BE2C (cell line): Measurements from ENCODE around the gene ANXA2R. TPM values are rescaled to one million over a fixed set of nuclear protein-coding genes. Genes with fewer than 3 reads are reported as not detected.
"Not testable (repeated sequence)": the region's sequence is repeated elsewhere in the genome, so short reads cannot be mapped to it uniquely, and the experiment has no call there.

ENCODE experiments used
- DNase-seq: peaks from one replicate; pipeline ENCODE4 v3.0.0-alpha.2; 2020
- H3K27me3 ChIP-seq: fragments of 250-450 bp; sonication (Bioruptor Pico); 2 replicates; pipeline ENCODE4 v1.5.1; 2020; ENCODE audit warnings: mild to moderate bottlenecking
- H3K36me3 ChIP-seq: fragments of 250-450 bp; sonication (Bioruptor Pico); 2 replicates; pipeline ENCODE4 v1.5.1; 2020; ENCODE audit warnings: mild to moderate bottlenecking
- H3K4me1 ChIP-seq: fragments of 250-450 bp; sonication (Bioruptor Pico); 2 replicates; pipeline ENCODE4 v1.5.1; 2020
- H3K4me3 ChIP-seq: 2 replicates; pipeline ENCODE4 v1.5.1; 2011; ENCODE audit warnings: low read depth, low read length
- H3K9me3 ChIP-seq: fragments of 250-450 bp; sonication (Bioruptor Pico); 2 replicates; pipeline ENCODE4 v1.5.1; 2020
- CTCF ChIP-seq: IDR thresholded peaks from 2 replicates; pipeline ENCODE4 v1.5.1; 2012; ENCODE audit warnings: mild to moderate bottlenecking, low read depth, low read length
- polyA plus RNA-seq: library from polyadenylated mRNA; unstranded; fragments of >200 nt; gene quantifications from one replicate; pipeline ENCODE4 v1.2.1, GENCODE V29; 2012; ENCODE audit warnings: low read depth, missing spikeins; ENCODE audit not compliant: insufficient read length, insufficient read depth

The ANXA2R gene
- 7.1 TPM for polyA plus RNA-seq

- Histone ChIP-seq H3K36me3 (no peaks in the 10 kb centered on the region), H3K27me3 (peaks cover 40% of the 10 kb centered on the region), H3K4me1 (no peaks in the 10 kb centered on the region), H3K4me3 (peak within 1 kb of the TSS; percentile 81), H3K9me3 (no peaks in the 10 kb centered on the region)
- TF ChIP-seq CTCF: peak; percentile 79
- DNase-seq: peak; percentile 87
Measured at GRCh38 chr5:43040287-43041098, at the start of gene ANXA2R. Gene ANXA2R, minus strand, starts transcription at chr5:43040319. Its CDS starts 273 bp downstream, at chr5:43040046.

- not testable (repeated sequence) for DNase-seq, H3K4me3 ChIP-seq, H3K4me1 ChIP-seq, H3K9me3 ChIP-seq, H3K36me3 ChIP-seq, H3K27me3 ChIP-seq
Measured at GRCh38 chr5:43086118-43086908, 46.2 kb upstream of the ANXA2R start.

GRCh38 chr5:43085453-43085852, 45.3 kb upstream of the ANXA2R start:
- Histone ChIP-seq H3K4me3 (no peak overlapping the region), H3K27me3 (no peaks in the 10 kb centered on the region), H3K9me3 (no peaks in the 10 kb centered on the region), H3K36me3 (no peaks in the 10 kb centered on the region), H3K4me1 (peaks cover 4% of the 10 kb centered on the region; the same call in 1 of the 2 replicates)
- TF ChIP-seq CTCF: no peak
- DNase-seq: no peak

GRCh38 chr5:43084468-43084867, 44.3 kb upstream of the ANXA2R start:
- H3K27me3 ChIP-seq, H3K36me3 ChIP-seq, H3K9me3 ChIP-seq, DNase-seq, H3K4me3 ChIP-seq, H3K4me1 ChIP-seq: not testable (repeated sequence)

GRCh38 chr5:43081345-43081744, 41.2 kb upstream of the ANXA2R start:
- H3K27me3 ChIP-seq, H3K4me1 ChIP-seq, H3K9me3 ChIP-seq, H3K36me3 ChIP-seq, H3K4me3 ChIP-seq, DNase-seq: not testable (repeated sequence)

- Histone ChIP-seq H3K9me3 (no peaks in the 10 kb centered on the region), H3K36me3 (no peaks in the 10 kb centered on the region), H3K27me3 (no peaks in the 10 kb centered on the region), H3K4me3 (no peak overlapping the region), H3K4me1 (peaks cover 4% of the 10 kb centered on the region)
- TF ChIP-seq CTCF: no peak
- DNase-seq: no peak
Measured at GRCh38 chr5:43078956-43079355, 38.8 kb upstream of the ANXA2R start.

GRCh38 chr5:43077446-43078191, 37.5 kb upstream of the ANXA2R start:
- DNase-seq, H3K27me3 ChIP-seq, H3K4me1 ChIP-seq: not testable (repeated sequence)

More at GRCh38 chr5:43077446-43078191, 37.5 kb upstream of the ANXA2R start:
- H3K9me3 ChIP-seq, H3K36me3 ChIP-seq, H3K4me3 ChIP-seq: not testable (repeated sequence)
